ENCODE results near the gene ZSWIM5.

GRCh38 chr1:45170151-45170742, 36.2 kb downstream of the ZSWIM5 start:
- TF ChIP-seq CTCF (IDR thresholded peaks at IDR 0.05), result no peak
- TF ChIP-seq POLR2A (IDR thresholded peaks at IDR 0.05), result no peak
